Activated T-cell treated with anti-CD3 and anti-CD28 coated beads, Interleukin-2, amount 50 U/mL, for 1 hour (primary cell): ENCODE data around the gene ZFPM1.

Experiments
- DNase-seq: peaks from one replicate; pipeline ENCODE4 v3.0.0-alpha.2; 2020

Gene ZFPM1

GRCh38 chr16:88435437-88436355 is 17.4 kb upstream of the ZFPM1 start:
- DNase-seq, result no peak

GRCh38 chr16:88436796-88437195 is 16.3 kb upstream of the ZFPM1 start:
- DNase-seq, result no peak

- DNase-seq, result peak; percentile 75
Observed at GRCh38 chr16:88437367-88437964, 15.6 kb upstream of the ZFPM1 start.

GRCh38 chr16:88438084-88438870 is 14.8 kb upstream of the ZFPM1 start:
- DNase-seq, result no peak

- no peak for DNase-seq
Observed at GRCh38 chr16:88439016-88439415, 14.1 kb upstream of the ZFPM1 start.

GRCh38 chr16:88439706-88440105 is 13.4 kb upstream of the ZFPM1 start:
- no peak for DNase-seq

GRCh38 chr16:88440111-88440510 is 13.0 kb upstream of the ZFPM1 start:
- DNase-seq, result no peak

- DNase-seq, result no peak
Observed at GRCh38 chr16:88440686-88441405, 12.2 kb upstream of the ZFPM1 start.

- no peak for DNase-seq
Observed at GRCh38 chr16:88441460-88441859, 11.6 kb upstream of the ZFPM1 start.

- DNase-seq, result no peak
Observed at GRCh38 chr16:88442383-88442726, 10.7 kb upstream of the ZFPM1 start.

- DNase-seq, result peak; percentile 86
Observed at GRCh38 chr16:88442727-88443576, 10.1 kb upstream of the ZFPM1 start.

GRCh38 chr16:88444826-88445582 is 8.1 kb upstream of the ZFPM1 start:
- DNase-seq, result no peak

GRCh38 chr16:88445583-88445960 is 7.5 kb upstream of the ZFPM1 start:
- no peak for DNase-seq

GRCh38 chr16:88446061-88446460 is 7.0 kb upstream of the ZFPM1 start:
- DNase-seq, result no peak

- DNase-seq, result no peak
Observed at GRCh38 chr16:88446736-88447135, 6.3 kb upstream of the ZFPM1 start.

GRCh38 chr16:88447881-88448280 is 5.2 kb upstream of the ZFPM1 start:
- no peak for DNase-seq

- DNase-seq, result no peak
Observed at GRCh38 chr16:88448461-88449266, 4.4 kb upstream of the ZFPM1 start.

GRCh38 chr16:88449267-88449561 is 3.9 kb upstream of the ZFPM1 start:
- no peak for DNase-seq

- no peak for DNase-seq
Observed at GRCh38 chr16:88451586-88452481, 1.2 kb upstream of the ZFPM1 start.
